Measurements from ENCODE around the gene SH3RF2. TPM values are rescaled to one million over a fixed set of nuclear protein-coding genes. Genes with fewer than 3 reads are reported as not detected.

SH3RF2 gene
- total RNA-seq, 1 donor = 2.2 TPM

GRCh38 chr5:145975361-145976066, 39.1 kb downstream of the SH3RF2 start:
- H3K4me3 ChIP-seq (ENCODE audit: low read depth, low read length) = no peak overlapping the region
- DNase-seq (ENCODE audit: low read depth) = peak; percentile 38
- TF ChIP-seq CTCF (IDR thresholded peaks at IDR 0.05; ENCODE audit: insufficient read depth, low read depth, low read length) = no peak

GRCh38 chr5:145976431-145977155, 40.2 kb downstream of the SH3RF2 start:
- no peak for TF ChIP-seq CTCF (IDR thresholded peaks at IDR 0.05; ENCODE audit: insufficient read depth, low read depth, low read length)
- H3K4me3 ChIP-seq (ENCODE audit: low read depth, low read length) = no peak overlapping the region
- no peak for DNase-seq (ENCODE audit: low read depth)

- no peak for DNase-seq (ENCODE audit: low read depth)
- TF ChIP-seq CTCF (IDR thresholded peaks at IDR 0.05; ENCODE audit: insufficient read depth, low read depth, low read length) = no peak
- no peak overlapping the region for H3K4me3 ChIP-seq (ENCODE audit: low read depth, low read length)
Observed at GRCh38 chr5:145978171-145978570, 41.8 kb downstream of the SH3RF2 start.

- H3K4me3 ChIP-seq (ENCODE audit: low read depth, low read length) = no peak overlapping the region
- no peak for DNase-seq (ENCODE audit: low read depth)
- no peak for TF ChIP-seq CTCF (IDR thresholded peaks at IDR 0.05; ENCODE audit: insufficient read depth, low read depth, low read length)
Observed at GRCh38 chr5:145978708-145979107, 42.3 kb downstream of the SH3RF2 start.

- DNase-seq (ENCODE audit: low read depth) = peak; percentile 9
- TF ChIP-seq CTCF (IDR thresholded peaks at IDR 0.05; ENCODE audit: insufficient read depth, low read depth, low read length) = no peak
- no peak overlapping the region for H3K4me3 ChIP-seq (ENCODE audit: low read depth, low read length)
Observed at GRCh38 chr5:145979270-145980223, 43.2 kb downstream of the SH3RF2 start.

- no peak overlapping the region for H3K4me3 ChIP-seq (ENCODE audit: low read depth, low read length)
- DNase-seq (ENCODE audit: low read depth) = no peak
- TF ChIP-seq CTCF (IDR thresholded peaks at IDR 0.05; ENCODE audit: insufficient read depth, low read depth, low read length) = no peak
Observed at GRCh38 chr5:145980259-145980658, 43.9 kb downstream of the SH3RF2 start.
